HEK293 (cell line): ENCODE measurements around the gene DNAJB5.

ENCODE experiments used
- ZBTB20 ChIP-seq: fragments of 450-650 bp; formaldehyde crosslinking; IDR thresholded peaks from 2 replicates; pipeline ENCODE4 v1.5.1; 2016; ENCODE audit warnings: missing biosample characterization, missing genetic modification characterization
- ZNF24 ChIP-seq: fragments of 450-650 bp; formaldehyde crosslinking; IDR thresholded peaks from 2 replicates; pipeline ENCODE4 v1.5.1; 2016; ENCODE audit warnings: missing biosample characterization, missing genetic modification characterization

DNA sequence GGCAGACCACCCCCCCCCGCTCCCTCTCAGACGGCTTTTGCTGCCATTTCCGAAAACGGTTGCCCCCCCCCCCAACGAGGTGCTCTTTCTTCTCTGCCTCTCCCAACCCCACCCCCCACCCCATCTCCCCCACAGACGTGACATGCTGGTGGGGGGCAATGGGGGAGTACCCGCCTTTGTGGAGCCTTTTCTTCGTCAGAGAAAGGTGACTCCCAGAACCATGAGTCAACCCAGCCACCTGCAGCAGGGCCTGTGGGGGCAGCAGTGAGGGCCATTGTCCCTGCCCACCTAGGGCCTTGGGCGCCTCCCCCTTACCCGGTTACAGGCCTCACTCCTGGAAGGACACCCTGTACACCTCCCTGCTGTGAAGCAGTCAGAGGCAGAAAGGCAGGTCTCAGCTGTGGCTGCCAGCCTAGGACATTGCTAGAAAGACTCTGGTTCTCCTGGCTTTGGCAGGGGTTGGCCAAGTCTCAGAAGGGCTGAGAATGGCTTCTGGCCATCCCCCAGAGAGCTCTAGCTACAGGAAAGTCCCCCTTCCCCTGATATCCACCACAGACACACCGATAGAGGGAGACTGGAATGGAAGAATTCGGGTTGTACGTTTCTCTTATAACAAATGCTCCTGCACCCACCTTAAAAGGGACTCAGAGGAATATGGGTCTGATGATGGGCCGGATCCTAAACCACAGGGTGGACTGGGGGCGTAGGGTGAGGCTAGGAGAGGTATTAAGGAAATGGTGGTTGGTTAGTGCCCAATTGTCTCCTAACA, 2.2 kb downstream of the DNAJB5 start:
- TF ChIP-seq ZBTB20 (no peak), ZNF24 (tag by site-specific recombination) (no peak)
